Purkinje cell (primary cell): ENCODE results near the gene ODF2. TPM values are rescaled to one million over a fixed set of nuclear protein-coding genes. Genes with fewer than 3 reads are reported as not detected.

Experiments used
- polyA plus RNA-seq: library from polyadenylated mRNA; unstranded; fragments of >200 nt; fragmentation: Nextera tagmentation; gene quantifications from 2 replicates; pipeline ENCODE4 v1.2.1, GENCODE V29; 2014

ODF2 gene
- 9.2 and 12.3 TPM in 2 replicates for polyA plus RNA-seq

GRCh38 chr9:128455849-128456612 is at the start of gene ODF2:
Gene ODF2, plus strand, starts transcription at chr9:128456006. Its CDS starts 86 bp downstream, at chr9:128456092.

DNA sequence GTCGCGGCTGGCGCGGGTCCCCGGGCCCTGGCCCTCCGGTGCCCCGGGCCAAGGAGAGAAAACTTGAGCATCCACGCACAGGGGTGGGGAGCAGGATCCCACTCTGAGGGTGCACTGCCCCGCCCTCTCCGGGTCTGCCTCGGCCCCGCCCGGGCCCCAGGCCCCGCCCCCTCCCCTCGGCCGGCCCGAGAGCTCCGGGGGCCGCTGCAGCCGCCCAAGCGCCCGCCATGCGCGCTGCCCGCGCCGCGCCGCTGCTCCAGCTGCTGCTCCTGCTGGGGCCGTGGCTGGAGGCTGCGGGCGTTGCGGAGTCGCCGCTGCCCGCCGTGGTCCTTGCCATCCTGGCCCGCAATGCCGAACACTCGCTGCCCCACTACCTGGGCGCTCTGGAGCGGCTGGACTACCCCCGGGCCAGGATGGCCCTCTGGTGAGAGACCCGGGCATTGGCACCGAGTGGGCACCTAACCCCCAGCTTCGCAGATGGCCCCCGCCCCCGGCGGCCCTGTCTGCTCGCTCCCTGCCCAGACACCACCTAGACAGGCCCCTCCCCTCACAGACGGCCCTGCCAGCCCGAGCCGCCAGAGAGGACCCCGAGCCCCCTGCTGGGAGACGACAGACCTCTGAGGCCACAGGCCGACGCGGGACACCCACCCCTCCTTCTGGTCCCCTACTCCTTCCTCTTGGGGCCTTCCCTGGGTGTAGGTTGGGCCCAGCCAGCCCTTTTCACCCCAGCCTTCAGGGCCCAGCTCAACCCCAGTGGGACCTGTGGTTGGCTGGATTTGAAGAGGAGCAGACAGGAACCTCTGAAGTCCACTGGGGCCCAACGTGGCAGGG is 34.9 kb upstream of the ODF2 start, which contains the start of gene CERCAM:
TSS of gene CERCAM (plus strand) at position 207 of the 831 bp plus-strand sequence. CDS start at position 228, 21 bp downstream.

GRCh38 chr9:128504485-128505413 is 48.9 kb downstream of the ODF2 start, which contains the start of gene GLE1:
Gene GLE1, plus strand, starts transcription at chr9:128504719. Its CDS starts 87 bp downstream, at chr9:128504806.

Other genes starting within 250 kb of the ODF2 start
- 33.1 and 34.8 TPM in 2 replicates for gene GOLGA2, start 180.0 kb upstream of the ODF2 start, polyA plus RNA-seq
- 31.8 and 33.4 TPM in 2 replicates for gene SWI5, start 179.7 kb upstream of the ODF2 start, polyA plus RNA-seq
- gene TRUB2, start 133.6 kb upstream of the ODF2 start, polyA plus RNA-seq = 1.9 and 9.7 TPM in 2 replicates
- 46.4 and 53.8 TPM in 2 replicates for gene COQ4, start 133.2 kb upstream of the ODF2 start, polyA plus RNA-seq
- gene SLC27A4, start 115.5 kb upstream of the ODF2 start, polyA plus RNA-seq = 10.0 and 14.7 TPM in 2 replicates
- gene URM1, start 84.6 kb upstream of the ODF2 start, polyA plus RNA-seq = 5.7 and 7.6 TPM in 2 replicates
- gene CERCAM, start 35.1 kb upstream of the ODF2 start, polyA plus RNA-seq = 0.14 and 1.6 TPM in 2 replicates
- gene GLE1, start 48.7 kb downstream of the ODF2 start, polyA plus RNA-seq = 8.3 and 13.0 TPM in 2 replicates
- 685 and 889 TPM in 2 replicates for gene SPTAN1, start 96.6 kb downstream of the ODF2 start, polyA plus RNA-seq
- 0.14 and 0.77 TPM in 2 replicates for gene DYNC2I2, start 200.8 kb downstream of the ODF2 start, polyA plus RNA-seq
- 177 and 187 TPM in 2 replicates for gene SET, start 233.2 kb downstream of the ODF2 start, polyA plus RNA-seq
- gene PKN3, start 246.5 kb downstream of the ODF2 start, polyA plus RNA-seq = not detected in 2 replicates